Left hindlimb (tissue), 1 donor: Measurements from ENCODE around the gene PCDH1.
"Not testable (repeated sequence)": the region's sequence is repeated elsewhere in the genome, so short reads cannot be mapped to it uniquely, and the experiment has no call there.

Experiments used
- DNase-seq: peaks from one replicate; pipeline ENCODE4 v3.0.0-alpha.2; 2018

PCDH1 gene

GRCh38 chr5:141878186-141878710 is at the start of gene PCDH1:
Gene PCDH1 (minus strand): TSS chr5:141878410. CDS start chr5:141878262, 148 bp downstream.
- no peak for DNase-seq

- DNase-seq: no peak
Observed at GRCh38 chr5:141926434-141926833, 48.2 kb upstream of the PCDH1 start.

GRCh38 chr5:141923448-141924313 is 45.5 kb upstream of the PCDH1 start, which contains the start of gene DELE1:
Gene DELE1 (plus strand): TSS chr5:141923871. CDS start chr5:141923942, 71 bp downstream.
- DNase-seq: peak; percentile 97

- not testable (repeated sequence) for DNase-seq
Observed at GRCh38 chr5:141922827-141923447, 44.7 kb upstream of the PCDH1 start.

- DNase-seq: no peak
Observed at GRCh38 chr5:141920771-141921170, 42.6 kb upstream of the PCDH1 start.

- no peak for DNase-seq
Observed at GRCh38 chr5:141919218-141920119, 41.3 kb upstream of the PCDH1 start.

GRCh38 chr5:141917760-141918159 is 39.5 kb upstream of the PCDH1 start:
- no peak for DNase-seq

- no peak for DNase-seq
Observed at GRCh38 chr5:141916522-141916921, 38.3 kb upstream of the PCDH1 start.

- DNase-seq: no peak
Observed at GRCh38 chr5:141915881-141916336, 37.7 kb upstream of the PCDH1 start.

GRCh38 chr5:141914797-141915196 is 36.6 kb upstream of the PCDH1 start:
- DNase-seq: no peak

GRCh38 chr5:141914199-141914743 is 36.1 kb upstream of the PCDH1 start:
- peak; percentile 45 for DNase-seq

- DNase-seq: peak; percentile 36
Observed at GRCh38 chr5:141913560-141914198, 35.5 kb upstream of the PCDH1 start.

GRCh38 chr5:141910271-141910673 is 32.1 kb upstream of the PCDH1 start:
- DNase-seq: no peak

GRCh38 chr5:141909212-141909611 is 31.0 kb upstream of the PCDH1 start:
- no peak for DNase-seq

- DNase-seq: no peak
Observed at GRCh38 chr5:141908796-141909195, 30.6 kb upstream of the PCDH1 start.

- no peak for DNase-seq
Observed at GRCh38 chr5:141906972-141907371, 28.8 kb upstream of the PCDH1 start.

GRCh38 chr5:141906517-141906916 is 28.3 kb upstream of the PCDH1 start:
- DNase-seq: no peak

GRCh38 chr5:141904551-141904950 is 26.3 kb upstream of the PCDH1 start:
- DNase-seq: no peak

- DNase-seq: no peak
Observed at GRCh38 chr5:141903261-141903660, 25.1 kb upstream of the PCDH1 start.

- DNase-seq: no peak
Observed at GRCh38 chr5:141902015-141902814, 24.0 kb upstream of the PCDH1 start.
